Erythroblast (primary cell): ENCODE measurements around the gene UGT1A6.

ENCODE experiments used
- GATA1 ChIP-seq: IDR thresholded peaks from 2 replicates; pipeline ENCODE4 v1.6.1; 2011; ENCODE audit warnings: low read depth, mild to moderate bottlenecking, control low read depth, low read length, moderate library complexity
- POLR2A ChIP-seq: IDR thresholded peaks from 2 replicates; pipeline ENCODE4 v1.6.1; 2011; ENCODE audit warnings: mild to moderate bottlenecking, low read length

DNA sequence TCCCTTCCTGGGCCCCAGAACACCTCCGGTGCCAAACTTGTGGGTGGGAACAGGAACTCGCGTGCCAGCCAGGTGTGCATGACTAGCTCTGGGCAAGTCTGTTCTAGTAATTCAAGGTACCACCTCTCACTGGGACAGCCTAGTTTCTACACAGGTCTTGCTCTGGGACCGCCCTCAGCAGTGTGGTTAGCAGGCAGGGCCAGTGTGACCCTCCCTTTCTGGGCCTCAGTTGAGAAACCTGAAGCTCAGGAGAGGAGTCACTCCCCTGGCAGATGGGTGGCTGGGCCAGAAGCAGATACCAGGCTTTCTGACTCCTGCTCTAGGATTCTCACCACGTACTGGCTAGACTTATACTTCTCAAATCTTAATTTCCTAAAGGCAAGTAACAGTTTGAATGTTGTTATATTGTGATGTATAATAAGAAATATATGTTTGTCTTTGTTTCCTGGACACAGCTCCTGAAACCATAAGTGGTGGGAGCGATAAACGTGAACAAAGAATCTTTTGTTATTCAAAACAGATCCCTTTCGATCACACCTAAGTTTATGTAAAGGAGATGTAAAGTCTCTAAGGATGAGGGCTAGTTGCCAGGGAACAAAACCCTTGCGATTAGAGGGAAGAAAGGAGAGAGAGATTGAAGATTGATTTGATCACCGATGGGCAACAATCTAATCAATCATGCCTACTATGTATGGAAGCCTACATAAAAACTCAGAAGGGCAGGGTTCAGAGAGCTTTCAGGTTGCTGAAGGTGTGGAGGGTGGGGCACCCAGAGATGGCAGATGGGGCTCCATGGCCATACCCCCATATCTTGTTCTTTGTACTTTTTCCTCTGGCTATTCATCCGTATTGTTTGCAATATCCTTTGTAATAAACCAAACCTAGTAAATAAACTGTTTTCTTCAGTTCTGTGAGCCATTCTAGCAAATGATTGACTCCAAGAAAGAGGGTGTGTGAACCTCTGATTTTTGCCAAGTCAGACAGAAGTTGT is 952 bp upstream of the UGT1A6 start:
- TF ChIP-seq POLR2A = no peak
- no peak for TF ChIP-seq GATA1
